Ureter (tissue), 1 donor: ENCODE results near the gene GANC. TPM values are rescaled to one million over a fixed set of nuclear protein-coding genes. Genes with fewer than 3 reads are reported as not detected.

Experiments
- DNase-seq: peaks from one replicate; pipeline ENCODE4 v3.0.0-alpha.2; 2020; ENCODE audit warnings: low spot score
- total RNA-seq: library from RNA; stranded (reverse); gene quantifications from one replicate; pipeline ENCODE4 v1.2.4, GENCODE V29; 2023
- donor health status: DM: yes; HTN: yes; CAD: no.

Gene GANC
- total RNA-seq, 1 donor from 2014 or later = 47.0 TPM

GRCh38 chr15:42344763-42345162 lies 71.8 kb downstream of the GANC start:
- no peak for DNase-seq

DNA sequence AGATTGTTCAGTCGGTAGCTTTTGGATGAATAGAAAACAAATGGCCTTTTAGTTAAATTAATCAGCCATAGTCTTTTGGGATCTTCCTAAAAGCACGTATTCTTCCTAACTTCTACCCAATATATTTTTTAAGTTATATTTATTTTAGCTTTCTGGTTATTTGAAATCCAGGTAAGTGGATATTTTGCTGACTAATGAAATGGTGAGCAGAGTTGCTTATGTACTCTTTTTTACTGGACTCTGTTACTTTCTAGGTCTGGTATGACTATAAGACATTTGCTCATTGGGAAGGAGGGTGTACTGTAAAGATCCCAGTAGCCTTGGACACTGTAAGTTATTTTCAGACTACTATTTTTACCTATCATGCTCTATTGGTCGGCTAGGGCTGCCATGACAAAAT lies 72.5 kb downstream of the GANC start:
- no peak for DNase-seq

DNA sequence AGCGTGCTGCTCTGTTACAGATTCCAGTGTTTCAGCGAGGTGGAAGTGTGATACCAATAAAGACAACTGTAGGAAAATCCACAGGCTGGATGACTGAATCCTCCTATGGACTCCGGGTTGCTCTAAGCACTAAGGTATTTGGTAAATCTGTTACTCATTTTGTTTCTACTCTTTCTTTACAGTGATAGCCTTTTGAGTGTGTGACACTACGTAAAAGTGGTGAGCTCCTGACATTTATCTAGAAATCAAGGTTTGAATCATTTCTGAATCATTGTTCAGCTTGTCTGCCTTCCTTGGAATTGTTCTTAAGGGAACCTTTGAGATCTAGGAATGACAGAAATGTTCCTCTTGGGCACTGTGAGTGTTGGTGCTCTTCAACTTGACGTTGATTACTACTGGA lies 75.1 kb downstream of the GANC start:
- no peak for DNase-seq

- no peak for DNase-seq
These were observed 76.2 kb downstream of the GANC start for GRCh38 chr15:42349186-42349585.

GRCh38 chr15:42352401-42352800 lies 79.4 kb downstream of the GANC start:
- no peak for DNase-seq

GRCh38 chr15:42353061-42353460 lies 80.1 kb downstream of the GANC start:
- DNase-seq = no peak

- no peak for DNase-seq
These were observed 81.8 kb downstream of the GANC start for GRCh38 chr15:42354824-42355223.

- DNase-seq = no peak
These were observed 82.3 kb downstream of the GANC start for GRCh38 chr15:42355291-42355690.

GRCh38 chr15:42356851-42357250 lies 83.8 kb downstream of the GANC start:
- no peak for DNase-seq

DNA sequence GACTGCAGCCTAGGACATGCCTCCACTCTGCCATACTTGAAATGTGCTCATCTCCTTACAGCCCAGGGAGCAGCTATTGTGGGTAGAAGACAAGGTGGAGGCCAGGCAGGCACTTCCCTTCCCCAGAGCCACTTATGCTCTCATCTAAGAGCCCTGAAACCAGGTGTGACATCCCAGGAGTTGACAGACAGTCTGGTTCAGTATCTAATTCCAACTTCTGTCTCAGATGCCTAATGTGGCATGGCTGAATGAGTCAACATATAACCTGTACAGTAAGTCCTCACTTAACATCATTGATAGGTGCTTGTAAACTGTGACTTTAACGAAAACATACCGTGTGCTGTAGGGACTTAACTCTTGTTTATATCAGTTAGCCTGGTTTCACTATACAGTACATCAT lies 85.1 kb downstream of the GANC start:
- DNase-seq = no peak

- no peak for DNase-seq
These were observed 86.2 kb downstream of the GANC start, which contains the start of gene CAPN3 for GRCh38 chr15:42359249-42359648. Gene CAPN3, plus strand, starts transcription at chr15:42359501. Its CDS starts 305 bp downstream, at chr15:42359806.

GRCh38 chr15:42359985-42360384 lies 87.0 kb downstream of the GANC start:
- no peak for DNase-seq

DNA sequence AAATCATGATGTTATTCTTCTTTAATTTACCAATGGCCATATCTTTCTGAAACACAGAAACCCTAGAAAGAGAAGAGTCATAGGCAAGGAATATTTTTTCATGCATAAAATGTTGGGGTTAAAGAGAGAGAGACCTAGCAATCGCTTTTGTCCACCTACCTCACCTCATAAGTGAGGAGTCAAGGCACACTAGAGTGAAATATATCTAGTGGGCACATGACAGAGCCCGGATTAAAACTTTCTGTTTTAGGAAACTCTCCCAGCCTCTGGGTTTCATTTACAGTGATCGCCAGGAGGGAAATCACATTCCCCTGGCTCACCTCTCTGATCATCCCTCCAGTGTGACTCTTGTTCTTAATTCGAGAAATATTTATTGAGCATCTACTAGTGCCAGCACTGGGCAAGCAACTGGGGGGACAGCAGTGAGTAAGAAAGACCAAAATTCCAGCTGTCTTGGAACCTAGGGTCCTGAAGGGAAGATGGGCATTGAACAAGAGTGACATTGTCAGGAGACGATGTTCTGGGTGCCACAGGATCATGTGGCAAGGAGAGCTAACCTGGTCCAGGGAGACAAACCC lies 87.6 kb downstream of the GANC start:
- DNase-seq = no peak

DNA sequence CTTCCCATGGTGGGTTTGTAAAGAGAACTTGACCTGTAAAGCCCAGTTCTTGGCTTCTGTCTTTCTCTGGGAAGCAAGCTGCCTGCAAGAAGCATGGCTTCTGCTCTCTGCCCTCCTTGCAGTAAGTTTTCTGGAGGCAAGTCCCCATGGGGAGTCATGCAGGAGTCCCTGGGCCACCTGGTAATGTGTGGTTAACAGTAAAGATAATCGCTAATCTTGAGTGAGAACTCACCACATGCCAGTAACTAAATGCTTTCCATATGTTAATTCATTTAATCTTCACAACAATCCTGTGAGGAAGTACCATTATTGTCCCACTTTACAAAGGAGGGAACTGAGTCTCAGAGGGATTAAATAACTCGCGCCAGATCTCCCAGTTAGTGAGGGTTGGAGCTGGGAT lies 90.5 kb downstream of the GANC start:
- no peak for DNase-seq

DNA sequence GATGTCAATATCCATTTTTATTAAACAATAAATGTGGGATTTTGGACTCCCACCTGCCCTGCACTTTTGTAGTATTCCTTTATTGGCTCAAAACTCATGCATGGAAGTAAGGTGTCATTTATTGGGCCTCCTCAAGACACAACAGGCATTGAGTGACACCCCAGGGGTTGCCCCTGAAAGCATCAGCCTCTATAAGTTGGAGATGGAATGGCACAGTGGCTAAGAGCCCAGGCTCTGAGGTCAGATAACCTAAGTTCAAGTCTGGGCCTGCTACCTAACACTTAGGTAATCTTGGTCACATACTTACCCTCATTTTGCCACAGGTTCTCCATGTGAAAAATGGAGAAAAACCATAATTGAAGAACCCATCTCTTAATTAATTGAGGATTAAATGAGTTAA lies 90.9 kb downstream of the GANC start:
- DNase-seq = no peak

DNA sequence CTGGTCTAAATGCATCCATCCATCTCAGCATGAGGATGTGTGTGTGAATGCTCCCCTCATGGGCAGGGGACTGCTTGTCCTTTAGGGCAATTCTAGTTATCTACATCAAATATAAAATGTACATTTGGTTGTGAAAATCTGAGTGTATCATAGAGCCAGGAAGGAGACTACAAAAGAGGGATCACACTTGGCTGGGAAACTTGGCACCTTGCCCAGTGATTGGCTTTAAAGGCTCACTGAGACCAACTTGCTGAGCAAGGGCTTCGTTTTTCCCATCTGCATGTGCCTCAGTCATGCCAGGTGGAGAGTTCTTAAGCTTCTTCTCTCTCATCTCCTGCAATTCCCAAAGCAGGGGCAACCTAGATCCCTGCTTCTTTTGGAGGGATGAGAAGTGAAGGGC lies 91.5 kb downstream of the GANC start:
- no peak for DNase-seq

DNA sequence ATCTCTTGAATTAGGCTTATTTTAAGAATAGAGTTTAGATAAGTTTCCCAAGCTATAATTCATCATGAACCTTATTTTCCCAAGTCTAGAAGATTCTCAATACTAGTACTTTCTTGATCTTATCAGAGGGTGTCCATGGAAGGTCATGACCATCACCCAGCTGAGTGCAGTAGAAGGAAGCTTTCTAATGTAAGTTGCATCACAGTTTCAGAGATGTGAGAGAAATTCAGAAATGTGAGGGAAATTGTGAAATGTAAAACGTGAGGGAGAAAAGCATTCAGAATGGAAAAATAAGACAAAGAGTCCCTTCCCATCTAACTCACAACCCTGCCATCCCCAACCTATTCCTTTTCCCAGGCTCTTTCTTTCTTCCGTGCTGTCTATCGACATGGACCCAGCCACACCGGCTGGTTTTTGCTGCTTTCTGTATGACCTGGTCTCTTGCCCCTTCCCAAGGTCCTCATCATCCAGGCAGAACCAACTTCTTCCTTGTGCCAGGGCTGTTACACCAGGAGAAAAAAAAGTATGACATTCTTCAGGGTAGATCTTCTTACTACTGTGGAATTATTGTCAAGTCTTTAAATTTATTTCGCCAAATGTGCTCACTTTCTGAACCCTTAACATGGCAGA lies 93.0 kb downstream of the GANC start:
- no peak for DNase-seq

DNA sequence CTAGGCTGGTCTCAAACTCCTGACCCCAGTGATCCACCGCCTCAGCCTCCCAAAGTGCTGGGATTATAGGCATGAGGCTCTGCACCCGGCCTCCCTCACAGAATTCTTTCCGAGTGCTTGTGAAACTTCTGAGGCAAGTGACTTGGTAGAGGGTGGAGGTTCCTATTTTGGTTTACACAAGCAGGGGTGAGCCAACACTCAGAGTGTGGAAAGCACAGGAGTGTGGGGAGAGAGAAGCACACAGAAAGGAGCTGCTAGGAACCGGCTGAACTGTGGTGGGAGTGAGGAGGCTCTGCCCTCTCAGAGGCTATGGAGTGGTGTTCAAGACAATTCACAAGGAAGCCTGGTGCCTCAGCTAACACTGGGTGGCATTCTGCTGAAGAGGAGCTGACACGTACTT lies 94.0 kb downstream of the GANC start:
- DNase-seq = no peak

DNA sequence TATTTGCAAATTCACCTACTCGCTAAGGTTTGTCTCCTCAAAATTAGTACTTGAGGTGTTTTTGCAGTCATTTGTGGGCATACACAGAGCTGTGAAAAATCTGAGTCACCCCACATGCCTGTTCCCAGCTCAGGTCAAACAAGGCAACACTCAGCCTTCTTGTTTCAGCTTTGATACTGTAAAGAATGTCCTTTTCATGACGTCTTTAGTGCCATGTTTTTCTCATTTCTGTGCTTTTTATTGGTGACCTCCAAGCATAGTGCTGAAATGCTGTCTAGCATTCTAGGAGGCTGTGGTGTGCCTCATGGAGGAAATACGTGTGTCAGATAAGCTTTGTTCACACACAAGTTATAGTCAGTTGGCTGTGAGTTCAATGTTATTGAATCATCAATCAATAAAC lies 95.1 kb downstream of the GANC start:
- DNase-seq = no peak

DNA sequence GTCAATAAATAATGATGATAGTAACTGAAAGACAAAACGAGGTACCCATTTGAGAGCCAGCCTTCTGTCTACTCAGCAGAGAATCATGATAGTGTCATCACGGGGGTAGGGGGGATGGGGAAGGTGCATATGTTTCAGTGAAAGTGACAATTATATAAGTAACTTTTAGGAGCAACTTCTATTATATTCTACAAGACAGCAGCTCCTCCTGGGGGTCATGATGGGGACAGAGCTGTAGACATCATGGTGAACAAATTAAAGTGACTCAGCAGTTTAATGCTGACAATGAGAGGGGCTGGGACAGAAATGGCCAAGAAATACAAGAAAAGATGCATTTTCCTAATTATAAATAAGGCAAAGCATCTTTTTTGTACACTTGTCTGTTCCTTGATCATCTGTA lies 98.1 kb downstream of the GANC start:
- no peak for DNase-seq

DNA sequence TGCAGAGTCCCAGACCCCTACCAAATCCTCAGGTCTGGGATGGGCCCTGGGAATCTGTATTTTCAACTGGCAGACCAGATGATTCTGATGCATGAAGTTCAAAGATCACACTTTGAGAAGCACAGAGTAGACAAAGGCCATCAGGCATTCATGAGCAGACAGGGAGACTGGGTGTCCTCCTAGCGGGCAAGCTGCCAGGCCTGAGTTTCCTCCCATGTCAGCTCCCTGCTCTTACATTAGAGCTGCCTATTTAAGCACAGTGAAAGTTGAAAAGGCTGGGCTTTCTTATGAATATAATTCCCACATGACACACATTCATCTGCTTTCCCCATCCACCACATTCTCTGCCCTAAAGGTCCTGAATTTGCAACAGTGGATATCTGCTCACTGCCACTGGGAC lies 100.3 kb downstream of the GANC start:
- DNase-seq = no peak

DNA sequence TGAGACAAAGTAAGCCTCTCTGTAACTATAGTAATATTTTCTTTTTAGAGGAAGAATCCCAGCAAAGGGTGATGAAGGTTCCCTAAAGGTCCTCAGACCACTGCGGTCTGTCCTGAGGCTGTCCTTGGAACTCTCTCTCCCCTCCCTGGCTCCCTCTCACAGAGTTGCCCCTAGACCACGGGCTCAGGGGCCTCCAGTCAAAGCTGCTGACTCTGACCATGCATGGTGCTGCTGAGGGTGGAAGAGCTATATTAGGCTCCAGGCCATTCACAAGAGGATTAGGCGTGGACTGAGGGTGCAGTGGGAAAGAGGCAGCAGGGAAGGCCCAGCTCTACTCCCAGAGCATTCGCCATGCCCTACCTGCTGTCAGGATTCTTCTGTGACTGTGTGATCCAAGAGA lies 100.9 kb downstream of the GANC start:
- no peak for DNase-seq

GRCh38 chr15:42374810-42375209 lies 101.8 kb downstream of the GANC start:
- no peak for DNase-seq

- DNase-seq = no peak
These were observed 102.3 kb downstream of the GANC start for GRCh38 chr15:42375252-42375651.
